GM12864 (cell line): Measurements from ENCODE around the gene MED26.

Source experiments
- DNase-seq: peaks from one replicate; pipeline ENCODE4 v3.0.0-alpha.2; 2011; ENCODE audit warnings: low read depth
- H3K4me3 ChIP-seq: 2 replicates; pipeline ENCODE4 v1.5.1; 2011; ENCODE audit warnings: mild to moderate bottlenecking, low read depth, low read length, control low read depth
- CTCF ChIP-seq: IDR thresholded peaks from 2 replicates; pipeline ENCODE4 v1.5.1; 2011; ENCODE audit warnings: low read depth, mild to moderate bottlenecking, moderate library complexity, low read length, control low read depth, inconsistent platforms; ENCODE audit errors: missing control alignments

Gene MED26

GRCh38 chr19:16586991-16587832 is 40.8 kb downstream of the MED26 start:
- peak overlapping the region; percentile 80 for H3K4me3 ChIP-seq
- no peak for DNase-seq
- no peak for TF ChIP-seq CTCF

GRCh38 chr19:16586477-16586871 is 41.5 kb downstream of the MED26 start:
- H3K4me3 ChIP-seq, result peak overlapping the region; percentile 80
- no peak for TF ChIP-seq CTCF
- DNase-seq, result no peak

GRCh38 chr19:16585808-16586476 is 42.1 kb downstream of the MED26 start:
- peak; percentile 83 for DNase-seq
- TF ChIP-seq CTCF, result no peak
- peak overlapping the region; percentile 80 for H3K4me3 ChIP-seq

GRCh38 chr19:16585094-16585801 is 42.8 kb downstream of the MED26 start:
- TF ChIP-seq CTCF, result no peak
- H3K4me3 ChIP-seq, result peak overlapping the region; percentile 80
- DNase-seq, result no peak

- TF ChIP-seq CTCF, result no peak
- H3K4me3 ChIP-seq, result peak overlapping the region; percentile 80
- DNase-seq, result peak; percentile 93
These were observed 43.5 kb downstream of the MED26 start for GRCh38 chr19:16584248-16585093.

- no peak for TF ChIP-seq CTCF
- no peak for DNase-seq
These were observed 45.3 kb downstream of the MED26 start for GRCh38 chr19:16582486-16583261.

More at GRCh38 chr19:16582486-16583261, 45.3 kb downstream of the MED26 start:
- H3K4me3 ChIP-seq, result no peak overlapping the region
